Stimulated activated CD8-positive, alpha-beta memory T cell treated with anti-CD3 and anti-CD28 coated beads, Interleukin-15, amount 100 ng/mL, for 4 hours (primary cell): Measurements from ENCODE around the gene PPP1R12B.
"Not testable (repeated sequence)": the region's sequence is repeated elsewhere in the genome, so short reads cannot be mapped to it uniquely, and the experiment has no call there.

Experiments
- DNase-seq, 2 donors: peaks; one replicate each; pipeline ENCODE4 v3.0.0-alpha.2; 2020; ENCODE audit warnings: low read depth in 2 of 2

Gene PPP1R12B

GRCh38 chr1:202582350-202582749 lies 233.9 kb downstream of the PPP1R12B start:
- not testable (repeated sequence) for DNase-seq

DNA sequence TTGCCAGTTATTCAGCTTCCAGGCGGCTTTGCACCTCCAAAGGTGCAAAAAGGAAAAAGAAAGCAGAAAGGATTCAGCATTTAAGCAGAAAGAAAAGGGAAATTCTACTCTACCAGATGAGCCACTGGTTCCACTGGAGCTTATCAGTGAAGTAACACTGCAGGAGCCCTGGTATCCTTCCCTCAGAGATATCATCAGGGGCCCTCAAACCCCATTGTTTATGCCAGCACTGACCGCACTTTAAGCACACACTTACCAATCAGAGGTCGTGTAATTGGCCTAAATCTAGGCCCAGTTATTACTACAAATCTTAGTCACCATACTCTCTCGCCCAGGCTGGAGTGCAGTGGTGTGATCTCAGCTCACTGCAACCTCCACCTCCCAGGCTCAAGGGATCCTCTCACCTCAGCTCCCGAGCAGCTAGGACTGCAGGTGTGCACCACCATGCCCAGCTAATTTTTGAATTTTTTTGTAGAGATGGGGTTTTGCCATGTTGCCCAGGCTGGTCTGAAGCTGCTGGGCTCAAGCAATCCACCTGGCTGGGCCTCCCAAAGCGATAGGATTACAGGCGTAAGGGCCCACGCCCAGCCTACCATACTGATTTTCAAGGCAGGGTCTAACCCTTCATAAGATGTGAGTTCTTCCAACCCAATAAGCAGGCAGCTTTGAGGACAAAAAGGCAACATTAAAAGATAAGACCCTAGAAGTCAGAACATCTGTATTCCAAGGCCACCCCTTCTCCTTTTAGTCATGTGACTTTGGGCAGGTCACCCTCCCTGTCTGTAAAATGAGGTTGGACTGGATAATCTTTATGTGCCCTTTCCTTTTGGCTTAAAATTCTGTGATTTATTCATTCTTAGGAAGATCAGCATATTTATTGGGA lies 236.4 kb downstream of the PPP1R12B start:
- DNase-seq: no peak

GRCh38 chr1:202585590-202585933 lies 237.1 kb downstream of the PPP1R12B start:
- DNase-seq: no peak

DNA sequence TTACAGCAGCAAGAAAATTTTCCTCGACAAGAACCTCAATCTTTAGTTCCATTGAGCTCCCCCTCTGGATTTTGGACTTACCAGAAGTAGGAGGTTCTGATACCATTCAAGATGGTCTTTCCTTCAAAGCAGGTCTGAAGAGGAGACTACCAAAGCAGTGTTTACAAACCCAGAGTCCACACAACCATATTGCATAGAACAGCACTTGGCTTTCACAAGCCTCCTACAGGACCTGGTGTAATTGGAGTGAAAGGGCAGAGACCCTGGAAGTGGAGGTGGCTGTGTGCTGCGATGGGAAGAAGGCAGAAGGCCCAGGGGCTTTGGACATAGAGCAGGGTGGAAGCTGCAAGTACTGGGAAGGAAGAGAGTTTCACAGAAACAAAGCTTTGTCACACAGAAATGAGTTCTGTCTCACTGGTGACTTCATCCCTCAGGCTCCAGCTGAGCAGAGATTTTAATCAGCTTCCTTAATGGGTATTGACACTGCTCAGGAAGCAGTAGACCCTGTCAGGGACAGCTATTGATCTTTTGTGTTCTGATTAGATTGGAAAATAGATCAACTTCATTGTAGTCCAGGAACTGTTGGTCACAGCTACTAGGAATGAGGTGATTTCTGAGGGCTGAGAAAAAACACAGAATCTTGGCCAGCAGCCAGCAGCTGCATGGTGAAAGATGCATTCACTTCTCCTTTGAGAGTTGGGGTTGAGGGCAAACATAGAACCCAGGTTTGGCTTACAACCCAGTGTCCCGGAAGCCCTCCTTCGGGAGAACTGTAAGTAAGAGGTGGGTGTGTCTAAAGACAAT lies 237.7 kb downstream of the PPP1R12B start:
- DNase-seq: no peak

- no peak for DNase-seq
Measured at GRCh38 chr1:202586871-202587270, 238.4 kb downstream of the PPP1R12B start.

DNA sequence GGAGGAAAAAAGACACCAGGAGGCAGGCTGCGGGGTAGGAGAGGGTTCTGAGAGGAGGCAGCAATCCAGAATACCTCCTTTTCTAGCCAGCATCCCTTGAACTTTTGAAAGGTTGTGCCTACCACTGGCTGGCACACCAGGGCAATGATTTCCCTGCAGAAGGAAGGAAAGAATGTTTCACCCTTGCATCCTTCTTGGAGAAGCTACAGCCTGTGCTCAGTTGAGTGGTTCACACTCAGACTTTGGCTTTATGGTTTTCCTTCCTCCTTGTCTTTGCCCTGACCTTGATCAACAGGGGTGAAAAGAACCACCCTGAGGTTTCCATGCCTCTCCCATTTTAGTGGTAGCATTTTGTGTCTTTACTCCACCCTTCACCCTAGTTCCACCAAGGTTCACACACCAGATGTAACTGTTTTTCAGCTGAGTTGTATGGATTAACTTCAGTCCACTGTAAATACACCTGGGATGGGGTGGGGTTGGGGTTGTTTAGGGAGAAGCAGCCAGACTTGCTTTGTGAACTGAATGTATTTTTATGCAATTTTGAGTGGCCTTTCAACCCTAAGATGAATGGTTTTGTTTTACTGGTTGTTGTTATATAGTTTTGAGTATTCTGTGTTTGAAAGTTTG lies 239.5 kb downstream of the PPP1R12B start:
- DNase-seq: no peak

DNA sequence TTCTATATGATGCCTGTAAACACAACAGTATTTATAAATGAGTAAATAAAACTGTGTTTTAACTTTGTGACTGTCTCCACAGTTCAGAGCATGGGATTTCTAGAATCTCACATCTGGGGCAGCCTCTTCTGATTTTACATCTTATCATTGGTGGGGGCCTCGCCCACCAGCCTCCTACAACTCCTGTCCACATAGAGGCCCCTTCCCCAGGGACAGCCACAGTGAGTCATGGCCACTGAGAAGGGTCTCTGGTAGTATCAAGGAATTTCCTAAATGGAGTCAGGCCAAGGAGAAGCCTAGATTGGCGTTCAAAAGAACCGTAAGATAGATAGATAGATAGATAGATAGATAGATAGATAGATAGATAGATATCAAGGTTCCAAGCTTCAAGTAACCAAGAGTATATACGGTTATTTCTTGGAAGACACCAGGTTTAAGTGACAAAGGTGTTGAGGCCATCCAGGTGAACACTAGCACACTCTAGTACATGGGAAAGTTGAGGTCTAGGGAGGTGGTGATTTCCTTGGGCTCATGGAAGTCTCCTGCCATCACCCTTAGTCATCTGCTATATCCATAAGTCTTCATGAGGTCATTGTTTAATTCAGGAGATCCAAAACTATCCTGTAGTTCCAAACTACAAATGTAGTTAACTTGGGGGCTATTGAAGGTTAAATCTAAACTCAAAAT lies 240.1 kb downstream of the PPP1R12B start:
- DNase-seq: no peak

GRCh38 chr1:202589190-202589930 lies 240.9 kb downstream of the PPP1R12B start:
- DNase-seq: no peak

DNA sequence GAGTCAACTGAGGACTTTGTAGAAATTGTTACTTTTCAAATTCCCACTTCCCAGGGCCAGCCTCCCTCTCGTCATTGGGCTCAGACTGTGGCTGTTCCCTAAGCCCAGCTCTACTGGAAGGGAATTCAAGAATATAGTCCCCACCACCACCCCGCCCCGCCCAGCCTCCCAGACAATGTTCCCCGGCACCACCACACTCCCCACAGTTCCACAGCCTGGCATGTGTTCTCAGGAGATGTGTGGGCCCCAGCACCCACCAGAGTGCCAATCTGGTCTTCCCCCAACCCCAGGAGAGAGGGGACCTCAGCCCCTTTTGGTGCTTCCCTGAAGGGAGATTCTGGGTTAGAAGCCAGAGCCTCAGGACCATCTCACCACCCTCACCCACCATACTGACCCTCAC lies 241.6 kb downstream of the PPP1R12B start:
- DNase-seq: no peak

DNA sequence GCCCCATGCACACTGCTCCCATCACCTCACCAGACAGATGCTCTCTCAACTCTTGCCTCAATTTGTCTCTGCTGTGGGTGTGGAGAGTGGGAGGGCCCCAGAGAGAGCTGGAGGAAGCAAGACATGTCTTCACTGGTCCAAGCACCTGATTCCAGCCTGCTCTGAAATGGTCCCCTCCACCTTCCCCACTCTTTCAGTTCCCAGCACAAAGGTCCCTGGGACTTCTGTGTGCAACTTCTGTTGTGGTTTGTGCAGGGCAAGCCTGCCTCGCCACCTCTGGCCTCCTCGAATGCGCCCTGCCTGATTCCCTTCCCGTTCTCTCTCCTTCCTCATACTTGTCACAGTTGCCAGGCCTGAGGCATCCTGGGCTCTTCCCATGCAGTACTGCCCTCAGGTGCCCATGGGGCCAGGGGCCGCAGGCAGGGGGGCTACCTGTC lies 242.5 kb downstream of the PPP1R12B start:
- no peak for DNase-seq

GRCh38 chr1:202591515-202591914 lies 243.0 kb downstream of the PPP1R12B start:
- DNase-seq: no peak

DNA sequence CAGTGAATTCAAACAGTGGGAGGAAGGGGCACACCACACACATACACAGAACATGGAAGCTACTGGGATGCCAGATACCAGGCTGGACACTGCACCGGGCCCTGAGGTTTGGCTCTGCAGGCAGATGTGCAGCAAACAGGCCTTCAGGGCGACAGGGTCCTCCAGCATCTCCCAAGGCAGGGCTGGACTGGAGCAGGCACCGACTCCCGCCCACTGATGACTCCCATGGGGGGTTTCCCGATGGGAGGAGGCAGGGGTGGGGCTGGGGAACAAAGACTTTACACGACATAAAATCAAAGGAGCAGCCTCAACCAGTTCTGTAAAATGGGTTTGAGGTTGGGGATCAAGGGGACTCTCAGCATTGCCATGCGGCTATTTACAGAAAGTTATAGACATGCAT lies 243.6 kb downstream of the PPP1R12B start:
- no peak for DNase-seq

GRCh38 chr1:202593845-202594244 lies 245.3 kb downstream of the PPP1R12B start:
- DNase-seq: no peak

- DNase-seq: no peak
Measured at GRCh38 chr1:202596638-202597037, 248.1 kb downstream of the PPP1R12B start.

GRCh38 chr1:202597090-202597761 lies 248.7 kb downstream of the PPP1R12B start:
- DNase-seq: no peak

- no peak for DNase-seq
Measured at GRCh38 chr1:202599669-202600431, 251.4 kb downstream of the PPP1R12B start.

DNA sequence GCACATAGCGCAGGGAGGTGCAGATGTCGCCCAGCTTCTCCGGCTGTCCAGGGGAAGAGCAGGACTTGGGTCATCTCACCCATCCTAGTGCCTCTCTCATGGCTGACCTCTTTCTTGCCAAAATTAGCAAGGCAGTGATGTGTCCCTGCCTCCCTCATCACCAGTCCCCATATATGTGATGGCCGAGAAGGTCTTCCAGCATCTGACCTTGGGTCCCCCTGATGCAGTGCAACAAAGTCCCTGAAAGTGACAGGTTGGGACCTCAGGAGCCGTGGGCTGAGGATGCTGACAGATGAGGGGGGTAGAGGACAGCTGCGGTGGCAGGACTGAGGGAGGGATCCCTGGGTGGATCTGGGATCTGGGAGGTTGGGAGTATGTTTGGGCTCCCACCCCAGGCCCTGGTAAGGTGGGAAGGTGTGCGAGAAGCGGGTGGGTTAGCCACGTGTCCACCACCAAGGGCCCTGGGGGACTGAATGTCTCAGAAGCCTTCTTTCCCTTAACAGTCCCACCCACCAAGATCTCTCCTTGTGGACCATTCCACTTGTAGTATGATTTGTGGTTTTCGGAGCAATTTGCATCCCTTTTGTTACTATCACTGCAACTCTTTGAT lies 252.0 kb downstream of the PPP1R12B start:
- no peak for DNase-seq

DNA sequence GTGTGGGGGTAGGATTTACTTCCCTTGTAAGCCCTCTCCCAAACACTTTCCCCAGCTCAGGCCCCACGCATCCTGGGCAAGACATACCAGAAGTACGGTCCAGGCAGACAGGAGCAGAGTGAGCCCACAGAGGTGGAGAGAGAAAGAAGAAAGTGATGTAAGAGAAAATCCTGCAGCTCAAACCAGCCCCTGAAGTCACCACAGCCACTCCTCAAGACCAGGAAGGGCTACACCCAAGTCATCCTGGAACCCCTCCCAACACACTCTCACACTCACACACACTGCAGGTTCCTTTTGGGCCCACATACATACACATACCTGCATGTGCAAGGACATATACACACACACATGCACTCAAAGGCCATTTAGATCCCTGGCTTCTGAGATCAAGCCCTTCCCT lies 254.9 kb downstream of the PPP1R12B start:
- no peak for DNase-seq

GRCh38 chr1:202605515-202605914 lies 257.0 kb downstream of the PPP1R12B start:
- DNase-seq: no peak
